SK-N-SH (cell line): ENCODE data around the gene ZNF248. TPM values are rescaled to one million over a fixed set of nuclear protein-coding genes. Genes with fewer than 3 reads are reported as not detected.

Source experiments
- CTCF ChIA-PET: fragments of 300-600, 350-600 bp; formaldehyde crosslinking; extraction: SDS; loops from one replicate; lab custom pipeline; 2021; lab: Yijun Ruan, JAX
- POLR2A ChIA-PET: fragments of 350-600 bp; sonication (Branson Sonifier 250); formaldehyde crosslinking; extraction: SDS; loops from one replicate; lab custom pipeline; 2020; ENCODE audit warnings: antibody characterized with exemption, inconsistent platforms; lab: Yijun Ruan, JAX
- DNase-seq: peaks from one replicate; pipeline ENCODE4 v3.0.0; 2012
- H2AFZ ChIP-seq: fragments of 200-600 bp; sonication (generic); 2 replicates; pipeline ENCODE4 v1.8.1; 2016; ENCODE audit warnings: antibody characterized with exemption, mild to moderate bottlenecking, low read depth
- H3F3A ChIP-seq: fragments of 200-600 bp; sonication (generic); replicated peaks from 2 replicates; pipeline ENCODE3; 2016; ENCODE audit warnings: antibody characterized with exemption, mild to moderate bottlenecking; ENCODE audit not compliant: insufficient read depth
- H3K27ac ChIP-seq, 2 experiments: fragments of 200-500 bp in 1 of 2; fragments of 200-600 bp in 1 of 2; sonication (Bioruptor generic) in 1 of 2; sonication (generic), shearing (Covaris generic) in 1 of 2; 2 replicates each; pipeline versions ENCODE4 v1.5.1 to v1.6.1; 2014 to 2016; ENCODE audit warnings: low read depth in 2 of 2, inconsistent platforms in 1 of 2, low read length in 1 of 2, mild to moderate bottlenecking in 1 of 2, mixed read lengths in 1 of 2
- H3K27me3 ChIP-seq: fragments of 200-600 bp; sonication (generic), shearing (Covaris generic); 2 replicates; pipeline ENCODE4 v1.6.1; 2016; ENCODE audit warnings: mixed run types; ENCODE audit not compliant: insufficient read depth
- H3K36me3 ChIP-seq, 2 experiments: fragments of 200-500 bp in 1 of 2; fragments of 200-600 bp in 1 of 2; sonication (Bioruptor generic) in 1 of 2; sonication (generic) in 1 of 2; replicated peaks in 1 of 2; 2 replicates each; pipeline versions ENCODE3 to v1.5.1; 2014 to 2016; ENCODE audit warnings: low read length in 1 of 2, mild to moderate bottlenecking in 1 of 2; ENCODE audit not compliant: insufficient read depth in 2 of 2, control insufficient read depth in 1 of 2
- H3K4me1 ChIP-seq, 2 experiments: fragments of 200-500 bp in 1 of 2; fragments of 200-600 bp in 1 of 2; sonication (Bioruptor generic) in 1 of 2; sonication (generic), shearing (Covaris generic) in 1 of 2; 2 replicates each; pipeline versions ENCODE4 v1.5.1 to v1.6.1; 2014 to 2016; ENCODE audit warnings: low read depth in 1 of 2, low read length in 1 of 2, mixed run types in 1 of 2; ENCODE audit not compliant: insufficient read depth in 2 of 2, control insufficient read depth in 1 of 2
- H3K4me2 ChIP-seq: fragments of 200-600 bp; sonication (generic), shearing (Covaris generic); 2 replicates; pipeline ENCODE4 v1.6.1; 2017; ENCODE audit warnings: mixed run types
- H3K4me3 ChIP-seq, 2 experiments: fragments of 200-500 bp in 1 of 2; fragments of 200-600 bp in 1 of 2; sonication (Bioruptor generic) in 1 of 2; sonication (generic), shearing (Covaris generic) in 1 of 2; 2 replicates each; pipeline versions ENCODE4 v1.5.1 to v1.8.1; 2014 to 2016; ENCODE audit warnings: low read depth in 2 of 2, inconsistent platforms in 1 of 2, low read length in 1 of 2, mild to moderate bottlenecking in 1 of 2, mixed read lengths in 1 of 2, moderate library complexity in 1 of 2
- H3K79me2 ChIP-seq: fragments of 200-600 bp; sonication (generic); 2 replicates; pipeline ENCODE4 v1.8.1; 2017; ENCODE audit warnings: mild to moderate bottlenecking; ENCODE audit not compliant: insufficient read depth
- H3K9ac ChIP-seq: fragments of 200-600 bp; sonication (generic); 2 replicates; pipeline ENCODE4 v1.6.1; 2017; ENCODE audit warnings: mixed run types
- H3K9me2 ChIP-seq: fragments of 200-600 bp; sonication (generic); 2 replicates; pipeline ENCODE4 v1.6.1; 2017; ENCODE audit warnings: mixed run types
- H3K9me3 ChIP-seq: fragments of 200-600 bp; sonication (generic); 2 replicates; pipeline ENCODE4 v1.6.1; 2017; ENCODE audit warnings: mixed run types, mild to moderate bottlenecking, moderate library complexity
- H4K20me1 ChIP-seq: fragments of 200-600 bp; sonication (generic); 2 replicates; pipeline ENCODE4 v1.6.1; 2017; ENCODE audit warnings: mild to moderate bottlenecking, mixed run types; ENCODE audit not compliant: insufficient read depth
- CHD2 ChIP-seq: fragments of 150-350 bp; IDR thresholded peaks from 2 replicates; pipeline ENCODE4 v1.6.1; 2018; ENCODE audit warnings: low read length; ENCODE audit not compliant: partially characterized antibody
- CTCF ChIP-seq: fragments of 200-600 bp; sonication (generic); IDR thresholded peaks from 2 replicates; pipeline ENCODE4 v1.6.1; 2017; ENCODE audit warnings: antibody characterized with exemption, mild to moderate bottlenecking, moderate library complexity
- EZH2phosphoT487 ChIP-seq: fragments of 200-600 bp; sonication (generic); IDR thresholded peaks from 2 replicates; pipeline ENCODE4 v1.6.1; 2017; ENCODE audit warnings: low read depth, mixed run types, mild to moderate bottlenecking, antibody characterized with exemption, moderate library complexity, borderline replicate concordance
- FOXJ3 ChIP-seq: sonication (generic); formaldehyde crosslinking; IDR thresholded peaks from 2 replicates; pipeline ENCODE4 v1.5.1; 2020; ENCODE audit warnings: mild to moderate bottlenecking, missing genetic modification reagents
- GABPA ChIP-seq: IDR thresholded peaks from 2 replicates; pipeline ENCODE4 v1.4.0; 2012; ENCODE audit warnings: low read depth, mild to moderate bottlenecking
- GATA2 ChIP-seq: sonication (generic); formaldehyde crosslinking; IDR thresholded peaks from 2 replicates; pipeline ENCODE4 v1.5.0; 2020; ENCODE audit warnings: mild to moderate bottlenecking, missing genetic modification reagents
- IRF3 ChIP-seq: fragments of 150-350 bp; IDR thresholded peaks from 2 replicates; pipeline ENCODE4 v1.6.1; 2016; ENCODE audit warnings: mild to moderate bottlenecking, low read depth, low read length
- MAX ChIP-seq: IDR thresholded peaks from 2 replicates; pipeline ENCODE4 v1.4.0; 2012; ENCODE audit warnings: low read depth
- MXI1 ChIP-seq: IDR thresholded peaks from 2 replicates; pipeline ENCODE4 v1.6.1; 2012; ENCODE audit warnings: mild to moderate bottlenecking, low read depth, low read length, improper control_type of control experiment
- REST ChIP-seq: IDR thresholded peaks from 2 replicates; pipeline ENCODE4 v1.6.1; 2012; ENCODE audit warnings: mild to moderate bottlenecking, low read depth, low read length, moderate library complexity
- RFX5 ChIP-seq: IDR thresholded peaks from 2 replicates; pipeline ENCODE4 v1.6.1; 2012; ENCODE audit warnings: mild to moderate bottlenecking, improper control_type of control experiment, low read length
- SIN3A ChIP-seq: IDR thresholded peaks from 2 replicates; pipeline ENCODE4 v1.6.1; 2012; ENCODE audit warnings: low read depth, mild to moderate bottlenecking, low read length, moderate library complexity, borderline replicate concordance
- SMC3 ChIP-seq: IDR thresholded peaks from 2 replicates; pipeline ENCODE4 v1.6.1; 2012; ENCODE audit warnings: low read depth, low read length, improper control_type of control experiment
- TCF12 ChIP-seq: IDR thresholded peaks from 2 replicates; pipeline ENCODE4 v1.4.0; 2012
- TEAD4 ChIP-seq: IDR thresholded peaks from 2 replicates; pipeline ENCODE4 v1.4.0; 2012; ENCODE audit warnings: mild to moderate bottlenecking, borderline replicate concordance; ENCODE audit not compliant: insufficient read depth
- ZBTB33 ChIP-seq: IDR thresholded peaks from 2 replicates; pipeline ENCODE4 v1.4.0; 2012; ENCODE audit warnings: low read depth, borderline replicate concordance
- WGBS: methylation state at CpG from one replicate; pipeline ENCODE4 v1.1.6; 2017; ENCODE audit warnings: low lambda C conversion rate; 5-methylcytosine and 5-hydroxymethylcytosine counted together
- polyA plus RNA-seq, 3 experiments: library from polyadenylated mRNA; depleted of rRNA; stranded (reverse); fragments of >200 nt; gene quantifications; 2 replicates each; pipeline ENCODE4 v1.2.3, GENCODE V29; 2012

The ZNF248 gene
- polyA plus RNA-seq, 1 of the 3 experiments (the other 2 are of a cell fraction): 6.5 TPM

GRCh38 chr10:37860494-37861190 lies 3.2 kb upstream of the ZNF248 start:
- ChIA-PET CTCF (no interaction called here), POLR2A (no interaction called here)
- H3F3A ChIP-seq: peaks cover 9% of the 10 kb centered on the region

More at GRCh38 chr10:37860494-37861190, 3.2 kb upstream of the ZNF248 start:
- Histone ChIP-seq H2AFZ (no peak overlapping the region), H3K4me3 (no peak overlapping the region), H3K79me2 (peaks cover 14% of the 10 kb centered on the region), H3K36me3 (no peaks in the 10 kb centered on the region), H3K27ac (no peak overlapping the region), H3K4me1 (peaks cover 0 to 13% of the 10 kb centered on the region in 2 experiments; a peak in 3 of 4 replicates), H3K9me3 (no peaks in the 10 kb centered on the region), H3K4me2 (no peak overlapping the region), H4K20me1 (no peaks in the 10 kb centered on the region), H3K9me2 (no peaks in the 10 kb centered on the region), H3K9ac (no peak overlapping the region), H3K27me3 (no peaks in the 10 kb centered on the region)
- DNase-seq: no peak
- 41% methylated on average over 2 of the region's 2 CpGs for WGBS
- TF ChIP-seq SMC3: no peak
- no peak for TF ChIP-seq FOXJ3
- no peak for TF ChIP-seq ZBTB33
- TF ChIP-seq TEAD4: no peak
- TF ChIP-seq MXI1: no peak
- TF ChIP-seq CTCF: no peak
- no peak for TF ChIP-seq GABPA
- no peak for TF ChIP-seq MAX
- no peak for TF ChIP-seq CHD2
- no peak for TF ChIP-seq REST
- no peak for TF ChIP-seq RFX5
- no peak for TF ChIP-seq TCF12
- no peak for TF ChIP-seq SIN3A
- no peak for TF ChIP-seq GATA2
- TF ChIP-seq IRF3: no peak
- no peak for TF ChIP-seq EZH2phosphoT487
